DMS153 treated with DMSO at 0.1 percent for 48 hours (cell line): Measurements from ENCODE around the gene PTCHD4.
A peak's percentile ranks its signal among the peaks of the same experiment; 100 is the strongest.
"Not testable (repeated sequence)": the region's sequence is repeated elsewhere in the genome, so short reads cannot be mapped to it uniquely, and the experiment has no call there.

Source experiments
- DNase-seq: peaks from one replicate; lab custom pipeline; 2025; ENCODE audit not compliant: unreplicated experiment; lab: John Stamatoyannopoulos, UW

The PTCHD4 gene

DNA sequence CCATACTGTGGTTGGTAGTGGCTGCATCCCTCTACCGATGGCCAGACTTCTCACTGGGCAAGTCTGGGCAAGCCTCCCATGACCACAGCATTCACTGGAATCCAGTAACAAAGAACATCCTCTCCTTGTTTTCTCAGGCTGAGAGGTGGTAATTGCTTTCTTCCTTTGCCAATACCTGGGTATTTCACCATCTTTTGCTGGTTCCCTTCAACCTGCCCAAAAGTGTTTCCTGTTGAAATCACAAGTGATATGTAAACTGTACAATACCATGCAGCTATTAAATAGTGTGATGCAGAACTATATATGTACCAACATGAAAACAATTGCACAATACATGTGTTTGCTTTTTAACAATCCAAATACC is at the start of gene PTCHD4:
Gene PTCHD4 (minus strand): TSS at position 55 of the 364 bp plus-strand sequence. CDS start 42,240 bp downstream, outside the sequence.
- peak; percentile 77 for DNase-seq

DNA sequence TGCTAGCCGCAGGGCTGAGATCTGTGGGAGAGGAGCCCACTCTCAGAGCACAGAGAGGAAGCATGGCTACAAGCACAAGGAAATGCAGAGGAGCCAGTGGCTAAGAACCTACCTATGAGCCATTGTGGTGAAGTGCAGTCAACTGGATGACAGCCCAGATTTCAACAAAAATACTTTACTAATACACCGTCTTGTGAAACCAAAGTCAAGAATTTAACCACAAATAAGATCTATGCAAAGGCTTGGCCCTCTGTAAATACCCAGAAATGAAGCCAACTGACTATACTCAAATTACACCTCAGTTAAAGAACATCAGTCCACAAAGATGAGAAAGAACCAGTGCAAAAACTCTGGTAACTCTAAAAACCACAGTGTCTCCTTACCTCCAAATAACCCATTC is 40.1 kb upstream of the PTCHD4 start:
- no peak for DNase-seq

GRCh38 chr6:48150701-48151100 is 39.7 kb upstream of the PTCHD4 start:
- no peak for DNase-seq

DNA sequence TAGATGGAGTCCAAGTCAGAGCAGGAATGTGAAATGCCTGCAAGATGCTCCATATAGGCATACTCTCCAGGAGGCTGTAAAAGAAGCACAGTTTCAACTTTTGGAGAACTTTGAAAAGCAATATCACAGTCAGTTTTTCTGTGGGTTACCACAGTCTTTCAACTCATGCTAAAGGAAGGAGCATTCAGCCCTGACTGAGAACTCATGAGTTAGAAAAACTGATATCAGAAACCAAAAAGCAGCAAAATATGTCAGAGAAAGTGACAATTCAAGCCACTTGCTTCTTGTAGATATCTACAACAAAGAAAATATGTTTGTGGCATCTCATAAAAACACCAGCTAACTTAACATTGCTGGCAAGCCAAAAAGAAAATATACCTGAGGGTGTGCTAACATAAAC is 36.1 kb upstream of the PTCHD4 start:
- DNase-seq, result no peak

DNA sequence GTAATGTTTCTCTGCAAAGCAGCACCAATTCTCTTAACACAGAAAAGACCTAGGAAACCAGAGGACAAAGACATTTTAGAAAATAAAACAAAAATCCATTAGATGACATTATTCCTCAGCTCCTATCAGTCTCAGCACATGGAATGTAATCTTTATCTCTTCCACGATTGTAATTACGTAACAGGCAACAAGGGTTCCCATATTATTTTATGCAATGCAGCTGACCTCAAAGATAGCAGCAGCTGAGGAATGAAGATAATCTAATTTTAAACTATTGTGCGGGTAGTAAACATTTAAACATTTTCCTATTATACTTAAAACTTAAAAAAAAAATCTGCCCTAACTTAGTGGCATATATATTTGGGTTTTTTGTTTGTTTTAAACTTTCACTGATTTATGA is 33.0 kb upstream of the PTCHD4 start:
- DNase-seq, result no peak

- no peak for DNase-seq
Observed at GRCh38 chr6:48141975-48142374, 31.0 kb upstream of the PTCHD4 start.

- no peak for DNase-seq
Observed at GRCh38 chr6:48139818-48140614, 29.0 kb upstream of the PTCHD4 start.

DNA sequence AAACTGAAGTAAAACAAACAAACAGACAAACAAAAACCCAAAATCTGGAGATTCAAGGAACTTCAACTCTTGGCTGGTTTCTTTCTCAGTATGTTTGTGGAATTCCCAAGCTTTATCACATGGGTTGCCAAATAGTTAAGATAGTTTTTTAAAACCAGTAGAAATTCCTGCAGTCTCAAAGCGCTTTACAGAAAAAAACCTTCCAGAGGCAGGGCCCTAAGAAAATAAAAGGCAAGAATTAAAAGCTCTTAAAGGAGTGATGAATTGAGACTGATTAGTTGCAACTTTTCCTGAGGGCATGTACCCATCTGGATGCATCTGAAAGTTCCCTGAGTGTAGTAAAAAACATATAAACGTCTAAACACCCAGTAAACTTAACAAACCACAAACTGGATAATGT is 25.9 kb upstream of the PTCHD4 start:
- DNase-seq, result no peak

- DNase-seq, result no peak
Observed at GRCh38 chr6:48135323-48136084, 24.5 kb upstream of the PTCHD4 start.

- no peak for DNase-seq
Observed at GRCh38 chr6:48134246-48134645, 23.2 kb upstream of the PTCHD4 start.

GRCh38 chr6:48123601-48124000 is 12.6 kb upstream of the PTCHD4 start:
- DNase-seq, result no peak

GRCh38 chr6:48121983-48122749 is 11.2 kb upstream of the PTCHD4 start:
- DNase-seq, result not testable (repeated sequence)

DNA sequence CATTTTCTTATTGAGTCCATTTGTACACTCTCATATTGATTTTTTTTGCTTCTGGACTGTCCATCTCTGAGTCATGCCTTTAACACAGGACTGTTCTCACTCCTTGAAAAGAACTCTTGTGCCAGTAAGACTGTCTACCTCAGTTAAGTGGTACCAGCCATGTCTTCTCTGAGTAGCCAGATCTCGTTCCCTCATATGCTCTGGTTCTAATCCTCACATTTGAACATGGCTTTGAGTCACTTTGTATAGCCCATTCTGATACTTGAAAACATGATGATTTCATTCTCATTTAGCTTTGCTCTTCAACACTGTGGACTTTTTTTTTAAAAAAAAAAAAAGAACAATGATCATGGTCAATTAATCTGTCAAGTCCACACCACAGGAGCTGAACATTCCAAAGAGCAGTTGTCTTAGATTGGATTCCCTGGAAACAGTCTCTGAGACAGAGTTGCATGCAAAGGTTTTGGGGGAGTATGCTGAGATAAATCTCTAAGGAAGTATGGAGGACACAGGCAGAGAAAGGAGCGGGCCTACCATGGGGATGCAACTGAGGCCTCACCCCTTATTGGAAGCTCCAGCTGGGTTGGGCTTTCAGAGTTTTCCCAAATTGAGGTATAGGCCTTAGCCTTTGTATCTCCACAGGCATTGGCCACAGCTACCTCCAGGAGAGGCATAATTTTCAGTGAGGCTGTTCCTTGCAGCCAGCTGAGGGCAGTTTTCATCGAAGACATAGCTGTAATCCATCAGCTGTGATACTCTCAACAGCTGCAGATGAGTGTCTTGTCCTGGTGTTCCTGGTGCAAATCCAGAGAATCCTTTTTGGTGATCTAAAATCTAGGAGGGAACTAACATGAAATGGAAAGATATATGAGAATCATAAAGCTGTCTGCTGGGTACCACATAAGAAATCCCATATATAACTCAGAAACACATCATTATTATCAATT is 6.0 kb upstream of the PTCHD4 start:
- no peak for DNase-seq

DNA sequence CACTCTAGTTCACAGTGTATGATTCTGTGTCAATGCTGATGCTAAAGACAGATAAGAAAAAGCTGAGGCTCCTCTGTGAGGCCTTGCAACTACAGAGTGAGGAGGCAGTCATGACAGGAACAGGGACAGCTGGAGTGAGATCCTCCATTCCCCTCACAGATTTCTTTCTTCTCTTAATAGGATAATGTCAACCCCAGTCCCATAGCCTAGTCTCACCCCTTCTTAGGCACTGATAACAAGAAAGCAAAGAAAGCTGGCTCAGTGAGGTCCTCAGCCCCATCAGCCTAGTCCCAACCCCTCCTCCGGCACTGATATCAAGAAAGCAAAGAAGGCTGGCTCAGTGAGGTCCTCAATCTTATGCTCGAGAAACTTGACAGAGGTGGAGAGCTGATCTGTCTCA is 2.1 kb upstream of the PTCHD4 start:
- DNase-seq, result no peak

DNA sequence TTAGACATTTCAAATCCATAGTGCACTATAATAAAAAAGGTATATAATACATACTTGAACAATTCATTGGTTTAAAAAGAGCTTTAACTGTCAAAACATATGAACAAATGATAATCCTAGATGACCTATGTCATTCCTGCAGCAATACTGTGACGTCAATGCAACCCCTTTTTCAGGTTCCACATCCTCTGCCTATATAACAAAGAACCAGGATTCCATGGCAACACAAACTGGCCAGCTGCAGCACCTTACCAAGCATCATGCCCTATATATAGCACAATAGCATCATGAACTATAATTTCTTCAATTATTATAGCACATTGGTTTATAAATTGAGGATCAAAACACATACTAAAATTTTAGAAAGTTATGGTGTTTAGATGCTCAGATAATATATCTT is 578 bp upstream of the PTCHD4 start:
- peak; percentile 32 for DNase-seq

GRCh38 chr6:48110436-48111142 is 408 bp downstream of the PTCHD4 start:
- no peak for DNase-seq

- DNase-seq, result no peak
Observed at GRCh38 chr6:48109944-48110343, 1.1 kb downstream of the PTCHD4 start.

DNA sequence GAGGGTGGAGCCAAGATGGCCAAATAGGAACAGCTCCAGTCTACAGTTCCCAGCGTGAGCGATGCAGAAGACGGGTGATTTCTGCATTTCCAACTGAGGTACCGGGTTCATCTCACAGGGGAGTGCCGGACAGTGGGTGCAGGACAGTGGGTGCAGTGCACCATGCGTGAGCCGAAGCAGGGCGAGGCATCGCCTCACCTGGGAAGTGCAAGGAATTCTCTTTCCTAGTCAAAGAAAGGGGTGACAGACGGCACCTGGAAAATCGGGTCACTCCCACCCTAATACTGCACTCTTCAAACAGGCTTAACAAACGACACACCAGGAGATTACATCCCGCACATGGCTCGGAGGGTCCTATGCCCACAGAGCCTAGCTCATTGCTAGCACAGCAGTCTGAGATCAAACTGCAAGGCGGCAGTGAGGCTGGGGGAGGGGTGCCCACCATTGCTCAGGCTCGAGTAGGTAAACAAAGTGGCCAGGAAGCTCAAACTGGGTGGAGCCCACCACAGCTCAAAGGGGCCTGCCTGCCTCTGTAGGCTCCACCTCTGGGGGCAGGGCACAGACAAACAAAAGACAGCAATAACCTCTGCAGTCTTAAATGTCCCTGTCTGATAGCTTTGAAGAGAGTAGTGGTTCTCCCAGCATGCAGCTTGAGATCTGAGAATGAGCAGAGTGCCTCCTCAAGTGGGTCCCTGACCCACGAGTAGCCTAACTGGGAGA is 8.4 kb downstream of the PTCHD4 start:
- DNase-seq, result not testable (repeated sequence)

DNA sequence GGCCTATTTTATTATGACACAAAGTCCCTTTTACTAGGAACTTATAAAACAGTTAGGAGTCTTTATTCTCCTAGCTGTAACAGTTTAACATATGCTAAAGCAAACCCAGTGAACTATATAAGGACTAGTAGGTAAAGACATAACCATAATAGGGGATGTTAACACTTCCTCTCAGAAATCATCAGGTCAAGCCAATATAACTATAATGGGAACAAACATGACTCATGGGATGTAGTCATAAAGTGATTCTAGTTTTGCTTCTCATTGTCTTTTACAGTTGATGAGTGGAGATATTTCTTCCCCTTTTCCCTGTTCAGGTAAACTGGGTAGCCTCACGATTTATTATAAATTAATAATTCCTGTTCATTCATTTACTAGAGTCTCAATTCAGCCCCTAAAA is 9.7 kb downstream of the PTCHD4 start:
- no peak for DNase-seq
